CD14-positive monocyte (primary cell): Measurements from ENCODE around the gene MED8. TPM values are rescaled to one million over a fixed set of nuclear protein-coding genes. Genes with fewer than 3 reads are reported as not detected.

ENCODE experiments used
- DNase-seq, 3 donors: peaks; one replicate each; pipeline ENCODE4 v3.0.0-alpha.2; 2011 to 2022
- H2AFZ ChIP-seq: 2 replicates; pipeline ENCODE4 v1.6.0; 2012; ENCODE audit warnings: mild to moderate bottlenecking, low read depth, low read length, inconsistent platforms; ENCODE audit not compliant: insufficient read depth, poor library complexity, severe bottlenecking
- H3K27ac ChIP-seq, 2 donors: 1 replicate in 1 of 2; 2 replicates in 1 of 2; pipeline ENCODE4 v1.5.1; 2012 to 2013; ENCODE audit warnings: low read length in 2 of 2, control low read depth in 1 of 2, inconsistent platforms in 1 of 2, low read depth in 1 of 2, mild to moderate bottlenecking in 1 of 2
- H3K27me3 ChIP-seq, 2 donors: one replicate each; pipeline versions ENCODE4 v1.6.0 to v1.6.1; 2011 to 2013; ENCODE audit warnings: low read length in 2 of 2; ENCODE audit not compliant: control insufficient read depth in 2 of 2, insufficient read depth in 2 of 2
- H3K36me3 ChIP-seq, 2 donors: replicated peaks in 1 of 2; 1 replicate in 1 of 2; 2 replicates in 1 of 2; pipeline versions ENCODE4 v1.5.1 to v1.6.1; 2012 to 2013; ENCODE audit warnings: low read length in 2 of 2, control low read depth in 1 of 2, inconsistent platforms in 1 of 2, mild to moderate bottlenecking in 1 of 2; ENCODE audit not compliant: insufficient read depth in 2 of 2, control insufficient read depth in 1 of 2
- H3K4me1 ChIP-seq, 2 donors: 1 replicate in 1 of 2; 2 replicates in 1 of 2; pipeline versions ENCODE4 v1.5.1 to v1.6.1; 2012 to 2013; ENCODE audit warnings: low read length in 2 of 2, control low read depth in 1 of 2, inconsistent platforms in 1 of 2, mild to moderate bottlenecking in 1 of 2, moderate library complexity in 1 of 2; ENCODE audit not compliant: insufficient read depth in 2 of 2, control insufficient read depth in 1 of 2
- H3K4me2 ChIP-seq: replicated peaks from 2 replicates; pipeline ENCODE3; 2012; ENCODE audit warnings: low read length, moderate library complexity, mild to moderate bottlenecking; ENCODE audit not compliant: poor library complexity, severe bottlenecking; ENCODE audit errors: extremely low read depth
- H3K4me3 ChIP-seq, 3 experiments: fragments of 200-600 bp in 1 of 3; sonication (generic) in 1 of 3; replicated peaks in 1 of 3; 1 replicate in 2 of 3; 2 replicates in 1 of 3; pipeline ENCODE4 v1.5.1; 2011 to 2013; ENCODE audit warnings: low read length in 3 of 3, mild to moderate bottlenecking in 3 of 3, control low read depth in 2 of 3, low read depth in 2 of 3, inconsistent platforms in 1 of 3, moderate library complexity in 1 of 3
- H3K79me2 ChIP-seq: 2 replicates; pipeline ENCODE4 v1.6.0; 2012; ENCODE audit warnings: mild to moderate bottlenecking, control low read depth, inconsistent platforms, low read length, moderate library complexity; ENCODE audit not compliant: insufficient read depth
- H3K9ac ChIP-seq: 2 replicates; pipeline ENCODE4 v1.6.0; 2017; ENCODE audit warnings: low read length, mild to moderate bottlenecking; ENCODE audit not compliant: insufficient read depth, poor library complexity, severe bottlenecking
- H3K9me3 ChIP-seq, 2 donors: replicated peaks in 1 of 2; 1 replicate in 1 of 2; 2 replicates in 1 of 2; pipeline versions ENCODE4 v1.5.1 to v1.6.1; 2012 to 2013; ENCODE audit warnings: low read length in 2 of 2, control low read depth in 1 of 2; ENCODE audit not compliant: control insufficient read depth in 1 of 2, insufficient read depth in 1 of 2
- H4K20me1 ChIP-seq: 2 replicates; pipeline ENCODE4 v1.6.0; 2012; ENCODE audit warnings: mild to moderate bottlenecking, low read length, control low read depth, moderate library complexity; ENCODE audit not compliant: insufficient read depth
- H3K27ac Mint-ChIP-seq, 7 donors: one replicate each; pipeline ENCODE4 v1.8.0; 2020; ENCODE audit warnings: mild to moderate bottlenecking in 7 of 7, mixed read lengths in 7 of 7, moderate library complexity in 6 of 7, inconsistent platforms in 2 of 7
- H3K27me3 Mint-ChIP-seq, 3 donors: one replicate each; pipeline ENCODE4 v1.8.0; 2021 to 2022; ENCODE audit warnings: low read depth in 3 of 3, mild to moderate bottlenecking in 3 of 3, mixed read lengths in 3 of 3, moderate library complexity in 3 of 3, inconsistent platforms in 1 of 3
- H3K36me3 Mint-ChIP-seq, 2 donors: one replicate each; pipeline ENCODE4 v1.8.0; 2020; ENCODE audit warnings: mixed read lengths in 2 of 2, inconsistent platforms in 1 of 2, mild to moderate bottlenecking in 1 of 2
- H3K4me1 Mint-ChIP-seq: one replicate; pipeline ENCODE4 v1.8.0; 2020; ENCODE audit warnings: mild to moderate bottlenecking, mixed read lengths
- H3K4me3 Mint-ChIP-seq, 2 donors: one replicate each; pipeline ENCODE4 v1.8.0; 2020; ENCODE audit warnings: mild to moderate bottlenecking in 2 of 2, mixed read lengths in 2 of 2, moderate library complexity in 1 of 2
- H3K9me3 Mint-ChIP-seq, 7 donors: one replicate each; pipeline ENCODE4 v1.8.0; 2020 to 2022; ENCODE audit warnings: mixed read lengths in 7 of 7, mild to moderate bottlenecking in 6 of 7, moderate library complexity in 6 of 7, inconsistent platforms in 2 of 7
- CTCF ChIP-seq: fragments of 200-600 bp; IDR thresholded peaks from one replicate; pipeline ENCODE4 v1.8.0; 2022; ENCODE audit warnings: antibody characterized with exemption, mild to moderate bottlenecking
- WGBS: methylation state at CpG from one replicate; pipeline ENCODE4 v1.1.5; 2013; ENCODE audit warnings: missing lambda C conversion rate; ENCODE audit not compliant: insufficient coverage; 5-methylcytosine and 5-hydroxymethylcytosine counted together
- intact Hi-C, 2 donors: fragments of 100-400 bp; cut with micrococcal nuclease; formaldehyde crosslinking; loops; one replicate each; pipeline versions ENCODE4 v1.15.0 to v1.15.1; 2023
- polyA plus RNA-seq, 3 donors: library from polyadenylated mRNA; depleted of rRNA in 1 of 3; unstranded in 2 of 3; stranded (reverse) in 1 of 3; fragments of 300-500 nt in 2 of 3; fragments of >200 nt in 1 of 3; fragmentation: Illumina TruSeq in 2 of 3; gene quantifications; 1 replicate in 2 of 3; 2 replicates in 1 of 3; pipeline ENCODE4 v1.2.3, GENCODE V29; 2012 to 2021

The MED8 gene
- polyA plus RNA-seq, 3 donors, result 16.6 to 41.8 (median 40.7) TPM

GRCh38 chr1:43376723-43377235 is 12.8 kb downstream of the MED8 start:
- Histone ChIP-seq H3K27ac (no peak overlapping the region), H3K9ac (no peak overlapping the region), H3K4me1 (peaks cover 18 to 28% of the 10 kb centered on the region in 2 donors), H3K9me3 (no peaks in the 10 kb centered on the region), H3K36me3 (peaks cover 0 to 12% of the 10 kb centered on the region in 2 donors), H3K79me2 (no peaks in the 10 kb centered on the region), H3K27me3 (no peaks in the 10 kb centered on the region), H2AFZ (no peak overlapping the region), H3K4me2 (no peak overlapping the region), H4K20me1 (peaks cover 9% of the 10 kb centered on the region), H3K4me3 (no peak overlapping the region)
- Mint-ChIP-seq H3K9me3 (no peaks in the 10 kb centered on the region), H3K27ac (no peak overlapping the region), H3K27me3 (peaks cover 0 to 2% (median 0%) of the 10 kb centered on the region in 3 donors), H3K4me1 (peaks cover 13% of the 10 kb centered on the region), H3K36me3 (peaks cover 19 to 29% of the 10 kb centered on the region in 2 donors), H3K4me3 (no peak overlapping the region)
- DNase-seq, result no peak
- intact Hi-C loops, result no loop called here
- 97% methylated on average over 3 of the region's 7 CpGs for WGBS
- TF ChIP-seq CTCF, result no peak

- Mint-ChIP-seq H3K27ac (no peak overlapping the region), H3K4me1 (peaks cover 16% of the 10 kb centered on the region), H3K9me3 (no peaks in the 10 kb centered on the region), H3K27me3 (peaks cover 0 to 2% (median 0%) of the 10 kb centered on the region in 3 donors), H3K4me3 (no peak overlapping the region), H3K36me3 (peaks cover 9 to 13% of the 10 kb centered on the region in 2 donors)
- Histone ChIP-seq H3K4me2 (no peak overlapping the region), H3K27me3 (no peaks in the 10 kb centered on the region), H3K9ac (no peak overlapping the region), H2AFZ (no peak overlapping the region), H3K36me3 (peaks cover 0 to 4% of the 10 kb centered on the region in 2 donors), H4K20me1 (peaks cover 14% of the 10 kb centered on the region), H3K9me3 (no peaks in the 10 kb centered on the region), H3K79me2 (peaks cover 10% of the 10 kb centered on the region), H3K4me1 (peaks cover 18 to 27% of the 10 kb centered on the region in 2 donors), H3K27ac (peak overlapping the region in 1 of 2 donors; percentile 29), H3K4me3 (no peak overlapping the region)
- intact Hi-C loops, result no loop called here
- TF ChIP-seq CTCF, result no peak
- WGBS, result 100% methylated on average over 1 of the region's 4 CpGs
- DNase-seq, result peak; percentile 19 to 73 (median 51)
Measured at GRCh38 chr1:43373066-43373940, 16.3 kb downstream of the MED8 start.
